OCI-LY7 (cell line): ENCODE measurements around the gene IMMP2L. TPM values are rescaled to one million over a fixed set of nuclear protein-coding genes. Genes with fewer than 3 reads are reported as not detected.

Source experiments
- BruUV-seq: library from RNA; stranded (reverse); fragments of 400-500 nt; replicated peaks from 2 replicates; lab custom pipeline; 2021; lab: Mats Ljungman, UMichigan
- CTCF ChIA-PET: fragments of 300-600 bp; sonication (Branson Sonifier 250); formaldehyde crosslinking; loops from one replicate; lab custom pipeline; 2022; ENCODE audit warnings: antibody characterized with exemption; ENCODE audit not compliant: unreplicated experiment; lab: Charles Lee
- POLR2A ChIA-PET: fragments of 300-600 bp; sonication (Branson Sonifier 250); formaldehyde crosslinking; loops from one replicate; lab custom pipeline; 2022; ENCODE audit warnings: antibody characterized with exemption; lab: Charles Lee
- DNase-seq: peaks from one replicate; pipeline ENCODE4 v3.0.0-alpha.2; 2015; ENCODE audit warnings: low spot score
- H2AFZ ChIP-seq: fragments of 200-600 bp; sonication (generic), shearing (Covaris generic); 2 replicates; pipeline ENCODE4 v1.6.1; 2014; ENCODE audit warnings: mild to moderate bottlenecking, antibody characterized with exemption, low read length, moderate library complexity
- H3K27ac ChIP-seq: fragments of 200-600 bp; sonication (generic); 2 replicates; pipeline ENCODE4 v1.5.1; 2014; ENCODE audit warnings: mixed run types, low read depth, mild to moderate bottlenecking, moderate library complexity, low read length, inconsistent platforms; ENCODE audit not compliant: poor library complexity, severe bottlenecking
- H3K36me3 ChIP-seq: fragments of 200-600 bp; sonication (generic); 2 replicates; pipeline ENCODE4 v1.6.1; 2014; ENCODE audit warnings: mild to moderate bottlenecking, antibody characterized with exemption, low read length, moderate library complexity, mixed read lengths; ENCODE audit not compliant: insufficient read depth
- H3K4me1 ChIP-seq: fragments of 200-600 bp; sonication (generic); 2 replicates; pipeline ENCODE4 v1.5.1; 2014; ENCODE audit warnings: mild to moderate bottlenecking, low read length; ENCODE audit not compliant: insufficient read depth, poor library complexity, severe bottlenecking
- H3K4me2 ChIP-seq: fragments of 200-600 bp; sonication (generic); 2 replicates; pipeline ENCODE4 v1.6.1; 2014; ENCODE audit warnings: mild to moderate bottlenecking, low read length
- H3K4me3 ChIP-seq: fragments of 200-600 bp; sonication (generic); 2 replicates; pipeline ENCODE4 v1.5.1; 2014; ENCODE audit warnings: mild to moderate bottlenecking, low read depth, low read length; ENCODE audit not compliant: poor library complexity, severe bottlenecking
- H3K79me2 ChIP-seq: fragments of 200-600 bp; sonication (generic); 2 replicates; pipeline ENCODE4 v1.6.1; 2016; ENCODE audit warnings: low read depth, mild to moderate bottlenecking, low read length, moderate library complexity, mixed read lengths; ENCODE audit not compliant: insufficient read depth
- H3K9me2 ChIP-seq: fragments of 200-600 bp; sonication (generic); 2 replicates; pipeline ENCODE4 v1.6.1; 2016; ENCODE audit warnings: mild to moderate bottlenecking, low read length, mixed read lengths; ENCODE audit not compliant: insufficient read depth
- H3K9me3 ChIP-seq: fragments of 200-600 bp; sonication (generic); 2 replicates; pipeline ENCODE4 v1.6.1; 2014; ENCODE audit warnings: mild to moderate bottlenecking, mixed run types, low read length, mixed read lengths
- H4K20me1 ChIP-seq: fragments of 200-600 bp; sonication (generic); 2 replicates; pipeline ENCODE4 v1.6.1; 2014; ENCODE audit warnings: mild to moderate bottlenecking, antibody characterized with exemption, low read length, moderate library complexity, mixed read lengths; ENCODE audit not compliant: insufficient read depth
- CTCF ChIP-seq: fragments of 200-600 bp; sonication (generic); conservative IDR thresholded peaks from 2 replicates; pipeline ENCODE4 v1.5.1; 2014; ENCODE audit warnings: mild to moderate bottlenecking, antibody characterized with exemption, low read length, moderate library complexity, mixed read lengths
- EZH2phosphoT487 ChIP-seq: fragments of 200-600 bp; sonication (generic); IDR thresholded peaks from 2 replicates; pipeline ENCODE4 v1.6.1; 2018; ENCODE audit warnings: low read depth, borderline replicate concordance, mild to moderate bottlenecking, mixed run types, antibody characterized with exemption, low read length, moderate library complexity, mixed read lengths
- intact Hi-C: fragments of 100-400 bp; cut with micrococcal nuclease; formaldehyde crosslinking; loops from one replicate; pipeline ENCODE4 v1.10.0; 2022; ENCODE audit not compliant: unreplicated experiment
- total RNA-seq, 2 experiments: library from RNA; depleted of rRNA in 1 of 2; stranded (reverse); fragments of >200 nt in 1 of 2; shearing (Covaris generic) in 1 of 2; gene quantifications; 2 replicates each; pipeline ENCODE4 v1.2.3, GENCODE V29; 2014 to 2022

Gene IMMP2L
- total RNA-seq, 2 experiments from 2014 or later: 8.0 to 25.4 TPM

- ChIA-PET CTCF (no interaction called here), POLR2A (no interaction called here)
- BruUV-seq: no TSS peak
- TF ChIP-seq CTCF (no peak), EZH2phosphoT487 (no peak)
- Histone ChIP-seq H4K20me1 (no peaks in the 10 kb centered on the region), H3K79me2 (no peaks in the 10 kb centered on the region), H3K36me3 (no peaks in the 10 kb centered on the region), H3K4me1 (no peaks in the 10 kb centered on the region), H3K9me2 (no peaks in the 10 kb centered on the region), H2AFZ (no peak overlapping the region), H3K9me3 (no peaks in the 10 kb centered on the region), H3K4me2 (no peak overlapping the region), H3K4me3 (no peak overlapping the region), H3K27ac (no peak overlapping the region)
- no peak for DNase-seq
- intact Hi-C loops: no loop called here
Measured at GRCh38 chr7:111042842-111043241, 519.5 kb downstream of the IMMP2L start.

GRCh38 chr7:111041577-111041976 is 520.7 kb downstream of the IMMP2L start:
- ChIA-PET POLR2A (interaction anchor here (1.1 kb wide), 1 partner anchor 11 kb away, joined by 3 read pairs; no protein-coding TSS in a partner anchor), CTCF (no interaction called here)
- DNase-seq: no peak
- H3K27ac ChIP-seq: no peak overlapping the region
- H2AFZ ChIP-seq: no peak overlapping the region
- intact Hi-C loops: no loop called here
- H3K9me2 ChIP-seq: no peaks in the 10 kb centered on the region
- H4K20me1 ChIP-seq: no peaks in the 10 kb centered on the region
- no peaks in the 10 kb centered on the region for H3K9me3 ChIP-seq
- no peak overlapping the region for H3K4me2 ChIP-seq
- TF ChIP-seq CTCF (no peak), EZH2phosphoT487 (no peak)
- BruUV-seq: no TSS peak
- H3K79me2 ChIP-seq: no peaks in the 10 kb centered on the region
- H3K4me3 ChIP-seq: no peak overlapping the region
- H3K36me3 ChIP-seq: no peaks in the 10 kb centered on the region
- no peaks in the 10 kb centered on the region for H3K4me1 ChIP-seq

- intact Hi-C loops: no loop called here
- Histone ChIP-seq H3K4me2 (no peak overlapping the region), H3K9me2 (no peaks in the 10 kb centered on the region), H3K9me3 (no peaks in the 10 kb centered on the region), H3K4me1 (no peaks in the 10 kb centered on the region), H3K27ac (no peak overlapping the region), H3K79me2 (no peaks in the 10 kb centered on the region), H3K36me3 (no peaks in the 10 kb centered on the region), H3K4me3 (no peak overlapping the region), H4K20me1 (no peaks in the 10 kb centered on the region), H2AFZ (no peak overlapping the region)
- no TSS peak for BruUV-seq
- ChIA-PET POLR2A (no interaction called here), CTCF (no interaction called here)
- TF ChIP-seq EZH2phosphoT487 (no peak), CTCF (no peak)
- DNase-seq: no peak
Measured at GRCh38 chr7:111038185-111038584, 524.1 kb downstream of the IMMP2L start.
